GM12801 (cell line): ENCODE results near the gene SRPX.

Source experiments
- TF ChIP-seq, protein P1 (sequence below): IDR thresholded peaks from one replicate; pipeline ENCODE4 v1.5.1; 2011; ENCODE audit warnings: control low read depth; ENCODE audit not compliant: insufficient read length; ENCODE audit errors: extremely low read depth

The SRPX gene

DNA sequence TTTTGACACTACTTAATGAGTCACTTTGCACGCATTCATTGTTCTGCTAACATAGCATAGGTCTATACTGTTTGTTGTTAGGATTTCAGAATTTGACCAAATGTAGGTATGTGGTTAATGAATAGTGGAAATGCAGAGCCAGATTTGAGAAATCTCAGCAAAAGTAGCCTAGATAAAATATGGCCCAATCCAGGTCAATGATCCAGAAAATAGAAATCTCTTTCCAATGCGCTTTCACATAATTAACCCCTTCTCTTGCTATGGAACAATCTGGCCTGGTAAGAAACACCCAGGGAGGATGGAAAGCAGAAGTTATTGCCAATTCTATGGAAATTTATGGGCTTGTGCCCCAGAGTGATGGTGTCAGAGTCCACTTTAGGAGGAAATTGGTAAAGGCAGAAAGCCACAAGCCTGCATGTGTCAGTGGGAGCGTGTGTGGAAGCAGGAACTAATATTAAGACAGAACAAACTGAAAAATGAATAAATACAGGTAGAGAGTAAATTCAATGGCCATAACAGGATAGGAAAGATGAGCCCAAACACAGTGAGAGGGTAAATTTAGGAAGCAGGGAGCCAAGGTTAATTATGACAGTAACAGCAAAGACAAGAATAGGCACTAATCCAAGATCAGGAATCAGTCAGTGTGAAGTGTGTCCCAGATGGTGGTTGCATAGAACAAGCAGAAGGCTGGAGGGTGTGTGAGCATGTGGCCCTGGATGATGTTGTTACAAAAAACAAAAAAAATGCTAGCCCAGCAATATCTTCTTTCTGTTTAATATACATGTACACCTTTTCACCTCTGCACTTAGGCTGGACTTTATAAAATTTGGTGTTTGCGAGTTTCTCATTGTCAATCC, 111.4 kb downstream of the SRPX start:
- TF ChIP-seq, protein P1, sequence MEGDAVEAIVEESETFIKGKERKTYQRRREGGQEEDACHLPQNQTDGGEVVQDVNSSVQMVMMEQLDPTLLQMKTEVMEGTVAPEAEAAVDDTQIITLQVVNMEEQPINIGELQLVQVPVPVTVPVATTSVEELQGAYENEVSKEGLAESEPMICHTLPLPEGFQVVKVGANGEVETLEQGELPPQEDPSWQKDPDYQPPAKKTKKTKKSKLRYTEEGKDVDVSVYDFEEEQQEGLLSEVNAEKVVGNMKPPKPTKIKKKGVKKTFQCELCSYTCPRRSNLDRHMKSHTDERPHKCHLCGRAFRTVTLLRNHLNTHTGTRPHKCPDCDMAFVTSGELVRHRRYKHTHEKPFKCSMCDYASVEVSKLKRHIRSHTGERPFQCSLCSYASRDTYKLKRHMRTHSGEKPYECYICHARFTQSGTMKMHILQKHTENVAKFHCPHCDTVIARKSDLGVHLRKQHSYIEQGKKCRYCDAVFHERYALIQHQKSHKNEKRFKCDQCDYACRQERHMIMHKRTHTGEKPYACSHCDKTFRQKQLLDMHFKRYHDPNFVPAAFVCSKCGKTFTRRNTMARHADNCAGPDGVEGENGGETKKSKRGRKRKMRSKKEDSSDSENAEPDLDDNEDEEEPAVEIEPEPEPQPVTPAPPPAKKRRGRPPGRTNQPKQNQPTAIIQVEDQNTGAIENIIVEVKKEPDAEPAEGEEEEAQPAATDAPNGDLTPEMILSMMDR, result no peak

DNA sequence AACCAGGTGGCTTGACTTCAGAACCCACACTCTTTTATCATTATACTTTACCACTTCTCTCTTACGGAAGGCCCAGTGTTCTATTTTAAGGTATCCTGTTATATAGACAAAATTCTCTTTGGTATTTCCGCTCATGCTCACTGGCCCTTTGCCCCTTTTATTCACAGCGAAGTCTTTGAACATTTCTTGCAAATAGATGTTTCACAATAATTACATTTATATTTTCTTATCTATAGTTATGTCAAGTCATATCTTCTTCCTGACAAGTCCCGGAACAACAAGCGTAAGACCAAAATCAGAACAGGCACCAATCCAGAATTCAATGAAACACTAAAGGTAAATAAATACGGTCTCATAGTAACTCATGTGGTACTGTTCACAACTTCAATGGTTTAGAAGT, 112.3 kb downstream of the SRPX start:
- TF ChIP-seq, protein P1, result no peak

DNA sequence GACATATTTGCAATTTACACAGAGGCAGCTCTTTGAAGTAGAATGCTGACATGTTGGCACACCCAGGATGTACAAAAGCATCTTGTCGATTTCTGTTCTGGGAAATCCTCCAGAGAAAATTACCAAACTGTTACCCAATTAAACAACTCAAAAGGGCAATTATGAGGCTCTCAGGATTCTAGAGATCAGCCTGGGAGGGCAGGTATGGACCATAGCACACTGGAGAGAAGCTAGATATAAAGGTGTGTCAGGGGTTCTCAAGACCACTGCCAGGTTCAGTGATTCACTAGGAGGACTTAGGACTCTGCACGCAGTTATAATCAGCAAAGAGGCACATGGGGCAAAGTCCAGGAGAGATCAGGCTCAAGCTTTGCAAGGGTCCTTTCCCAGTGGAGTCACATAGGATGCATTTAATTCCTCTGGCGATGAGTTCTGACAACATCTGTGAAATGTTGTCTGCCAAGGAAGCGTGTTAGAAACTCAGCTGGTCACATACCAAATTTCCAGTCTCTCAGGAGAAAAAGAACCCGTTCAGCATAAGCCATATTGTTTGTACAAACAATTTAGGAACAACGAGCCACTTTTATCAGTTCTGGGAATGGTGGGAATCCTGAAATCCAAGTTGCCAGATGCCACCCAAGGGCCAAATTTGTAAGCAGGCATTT, 113.5 kb downstream of the SRPX start:
- TF ChIP-seq, protein P1, result no peak

DNA sequence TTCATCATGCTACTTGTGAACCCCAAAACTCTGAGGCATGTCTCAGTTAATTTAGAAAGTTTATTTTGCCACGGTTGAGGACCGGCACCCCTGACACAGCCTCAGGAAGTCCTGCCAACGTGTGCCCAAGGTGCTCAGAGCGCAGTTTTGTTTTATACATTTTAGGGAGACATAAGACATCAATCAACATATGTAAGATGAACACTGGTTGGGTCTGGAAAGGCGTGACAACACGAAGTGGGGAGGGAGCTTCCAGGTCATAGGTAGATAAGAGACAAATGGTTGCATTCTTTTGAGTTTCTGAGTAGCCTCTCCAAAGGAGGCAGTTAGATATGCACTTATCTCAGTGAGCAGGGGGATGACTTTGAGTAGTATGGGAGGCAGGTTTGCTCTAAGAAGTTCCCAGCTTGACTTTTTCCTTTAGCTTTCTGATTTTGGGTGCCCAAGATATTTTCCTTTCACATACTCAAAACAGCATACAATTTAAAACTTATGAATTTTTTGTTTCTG, 115.4 kb downstream of the SRPX start:
- TF ChIP-seq, protein P1, result no peak

DNA sequence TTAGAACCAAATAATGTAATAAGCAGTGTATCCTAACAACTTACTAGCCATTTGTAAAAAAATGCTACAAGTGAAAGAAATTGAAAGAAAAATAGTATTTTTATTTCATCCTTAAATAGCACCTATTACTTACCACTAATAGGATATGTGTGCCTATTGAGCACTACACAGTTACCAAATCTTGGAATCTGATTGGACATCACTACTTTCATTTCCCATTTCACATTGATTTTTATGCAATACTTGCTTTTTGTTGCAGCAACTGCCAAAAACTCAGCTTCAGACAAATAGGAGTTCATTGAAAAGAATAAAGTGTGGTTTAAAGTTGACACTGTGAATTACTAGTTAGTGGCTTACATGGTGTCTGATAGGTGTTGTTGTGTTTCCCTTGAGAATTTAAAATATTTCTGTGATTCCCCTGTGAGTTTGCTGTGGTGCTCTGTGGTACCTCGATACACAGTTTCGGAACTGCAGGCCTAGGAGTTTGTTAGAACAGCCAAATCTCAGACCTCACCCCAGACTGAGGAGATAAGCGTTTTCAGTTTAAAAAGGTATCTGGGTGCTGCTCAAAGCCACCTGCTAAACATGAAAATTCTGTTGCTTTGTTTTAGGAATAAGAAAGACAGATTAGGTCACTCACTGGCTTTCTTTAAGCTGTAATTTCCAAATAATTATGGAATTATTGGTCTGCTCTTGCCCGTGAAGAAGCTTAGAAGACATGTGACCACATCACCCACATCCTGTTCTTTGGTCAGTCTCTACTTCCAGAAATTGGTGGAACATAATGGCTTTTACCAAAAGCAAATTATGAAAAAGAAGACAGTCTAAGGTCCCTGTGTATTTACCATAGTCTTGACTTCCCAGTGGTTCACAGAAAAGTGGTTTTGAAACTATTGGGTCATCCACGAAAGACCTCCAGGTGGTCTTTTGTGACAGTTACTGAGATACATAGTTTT, 116.5 kb downstream of the SRPX start:
- TF ChIP-seq, protein P1, result no peak

DNA sequence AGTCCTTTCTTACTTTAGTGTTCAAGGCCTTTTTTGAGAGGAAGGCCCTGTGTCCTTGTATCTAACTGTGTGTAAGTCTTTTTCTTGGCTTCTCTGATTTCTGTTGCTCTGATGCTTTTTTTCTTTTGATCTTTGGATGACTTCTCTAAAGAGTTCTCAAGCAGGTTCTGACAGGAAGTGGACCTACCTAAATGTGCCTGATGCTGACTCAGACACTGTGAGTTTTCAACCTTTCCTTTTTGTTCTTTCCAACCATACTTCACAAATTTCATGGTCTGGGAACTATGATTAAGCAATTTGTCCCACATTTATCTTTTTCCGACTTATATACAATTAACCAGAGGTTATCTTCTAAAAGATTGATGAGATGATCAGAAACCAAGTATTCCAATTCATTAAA, 117.8 kb downstream of the SRPX start:
- TF ChIP-seq, protein P1, result no peak
